HepG2 (cell line): ENCODE data around the gene PTGS2. TPM values are rescaled to one million over a fixed set of nuclear protein-coding genes. Genes with fewer than 3 reads are reported as not detected.

Experiments used
- NR3C1 ChIP-seq: sonication (generic); formaldehyde crosslinking; IDR thresholded peaks from 2 replicates; pipeline ENCODE4 v1.4.0; 2020; ENCODE audit warnings: missing genetic modification reagents
- ZNF839 ChIP-seq: sonication (generic); formaldehyde crosslinking; IDR thresholded peaks from 2 replicates; pipeline ENCODE4 v1.4.0; 2020; ENCODE audit warnings: missing genetic modification reagents, mild to moderate bottlenecking, borderline replicate concordance
- polyA plus RNA-seq, 8 experiments: library from polyadenylated mRNA; depleted of rRNA in 3 of 8; stranded (reverse) in 7 of 8; unstranded in 1 of 8; fragments of >200 nt; fragmentation: Illumina TruSeq in 4 of 8; extraction: Trizol in 4 of 8; gene quantifications; 2 replicates each; pipeline versions ENCODE4 v1.2.1 to v1.2.3, GENCODE V29; 2011 to 2016; ENCODE audit warnings: low read depth in 4 of 8, missing spikeins in 1 of 8, mixed read lengths in 1 of 8; ENCODE audit not compliant: insufficient read depth in 1 of 8
- total RNA-seq, 5 experiments: library from RNA; depleted of rRNA; stranded (reverse); fragments of >200 nt; fragmentation: Illumina TruSeq; extraction: Trizol; gene quantifications; 2 replicates each; pipeline ENCODE4 v1.2.3, GENCODE V29; 2016; ENCODE audit warnings: low read depth in 1 of 5
- TF ChIP-seq, protein P1 (sequence below): sonication (generic); formaldehyde crosslinking; IDR thresholded peaks from 2 replicates; pipeline ENCODE4 v1.5.0; 2020; ENCODE audit warnings: mild to moderate bottlenecking, missing genetic modification reagents, borderline replicate concordance

The PTGS2 gene
- total and polyA plus RNA-seq, 2 of the 13 experiments (the other 11 are each of a cell fraction or from before 2014, with no cell fraction given), result not detected

GRCh38 chr1:186715887-186716809 is 35.9 kb upstream of the PTGS2 start (continued):
- TF ChIP-seq ZNF839 (CRISPR knock-in tag) (no peak), NR3C1 (CRISPR knock-in tag) (no peak)
- TF ChIP-seq, protein P1, sequence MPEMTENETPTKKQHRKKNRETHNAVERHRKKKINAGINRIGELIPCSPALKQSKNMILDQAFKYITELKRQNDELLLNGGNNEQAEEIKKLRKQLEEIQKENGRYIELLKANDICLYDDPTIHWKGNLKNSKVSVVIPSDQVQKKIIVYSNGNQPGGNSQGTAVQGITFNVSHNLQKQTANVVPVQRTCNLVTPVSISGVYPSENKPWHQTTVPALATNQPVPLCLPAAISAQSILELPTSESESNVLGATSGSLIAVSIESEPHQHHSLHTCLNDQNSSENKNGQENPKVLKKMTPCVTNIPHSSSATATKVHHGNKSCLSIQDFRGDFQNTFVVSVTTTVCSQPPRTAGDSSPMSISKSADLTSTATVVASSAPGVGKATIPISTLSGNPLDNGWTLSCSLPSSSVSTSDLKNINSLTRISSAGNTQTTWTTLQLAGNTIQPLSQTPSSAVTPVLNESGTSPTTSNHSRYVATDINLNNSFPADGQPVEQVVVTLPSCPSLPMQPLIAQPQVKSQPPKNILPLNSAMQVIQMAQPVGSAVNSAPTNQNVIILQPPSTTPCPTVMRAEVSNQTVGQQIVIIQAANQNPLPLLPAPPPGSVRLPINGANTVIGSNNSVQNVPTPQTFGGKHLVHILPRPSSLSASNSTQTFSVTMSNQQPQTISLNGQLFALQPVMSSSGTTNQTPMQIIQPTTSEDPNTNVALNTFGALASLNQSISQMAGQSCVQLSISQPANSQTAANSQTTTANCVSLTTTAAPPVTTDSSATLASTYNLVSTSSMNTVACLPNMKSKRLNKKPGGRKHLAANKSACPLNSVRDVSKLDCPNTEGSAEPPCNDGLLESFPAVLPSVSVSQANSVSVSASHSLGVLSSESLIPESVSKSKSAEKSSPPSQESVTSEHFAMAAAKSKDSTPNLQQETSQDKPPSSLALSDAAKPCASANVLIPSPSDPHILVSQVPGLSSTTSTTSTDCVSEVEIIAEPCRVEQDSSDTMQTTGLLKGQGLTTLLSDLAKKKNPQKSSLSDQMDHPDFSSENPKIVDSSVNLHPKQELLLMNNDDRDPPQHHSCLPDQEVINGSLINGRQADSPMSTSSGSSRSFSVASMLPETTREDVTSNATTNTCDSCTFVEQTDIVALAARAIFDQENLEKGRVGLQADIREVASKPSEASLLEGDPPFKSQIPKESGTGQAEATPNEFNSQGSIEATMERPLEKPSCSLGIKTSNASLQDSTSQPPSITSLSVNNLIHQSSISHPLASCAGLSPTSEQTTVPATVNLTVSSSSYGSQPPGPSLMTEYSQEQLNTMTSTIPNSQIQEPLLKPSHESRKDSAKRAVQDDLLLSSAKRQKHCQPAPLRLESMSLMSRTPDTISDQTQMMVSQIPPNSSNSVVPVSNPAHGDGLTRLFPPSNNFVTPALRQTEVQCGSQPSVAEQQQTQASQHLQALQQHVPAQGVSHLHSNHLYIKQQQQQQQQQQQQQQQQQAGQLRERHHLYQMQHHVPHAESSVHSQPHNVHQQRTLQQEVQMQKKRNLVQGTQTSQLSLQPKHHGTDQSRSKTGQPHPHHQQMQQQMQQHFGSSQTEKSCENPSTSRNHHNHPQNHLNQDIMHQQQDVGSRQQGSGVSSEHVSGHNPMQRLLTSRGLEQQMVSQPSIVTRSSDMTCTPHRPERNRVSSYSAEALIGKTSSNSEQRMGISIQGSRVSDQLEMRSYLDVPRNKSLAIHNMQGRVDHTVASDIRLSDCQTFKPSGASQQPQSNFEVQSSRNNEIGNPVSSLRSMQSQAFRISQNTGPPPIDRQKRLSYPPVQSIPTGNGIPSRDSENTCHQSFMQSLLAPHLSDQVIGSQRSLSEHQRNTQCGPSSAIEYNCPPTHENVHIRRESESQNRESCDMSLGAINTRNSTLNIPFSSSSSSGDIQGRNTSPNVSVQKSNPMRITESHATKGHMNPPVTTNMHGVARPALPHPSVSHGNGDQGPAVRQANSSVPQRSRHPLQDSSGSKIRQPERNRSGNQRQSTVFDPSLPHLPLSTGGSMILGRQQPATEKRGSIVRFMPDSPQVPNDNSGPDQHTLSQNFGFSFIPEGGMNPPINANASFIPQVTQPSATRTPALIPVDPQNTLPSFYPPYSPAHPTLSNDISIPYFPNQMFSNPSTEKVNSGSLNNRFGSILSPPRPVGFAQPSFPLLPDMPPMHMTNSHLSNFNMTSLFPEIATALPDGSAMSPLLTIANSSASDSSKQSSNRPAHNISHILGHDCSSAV (CRISPR knock-in tag), result no peak
